GF-D8 (cell line): ENCODE measurements around the gene LBH.
"Not testable (repeated sequence)": the region's sequence is repeated elsewhere in the genome, so short reads cannot be mapped to it uniquely, and the experiment has no call there.

Experiments
- DNase-seq: peaks from one replicate; lab custom pipeline; 2025; lab: John Stamatoyannopoulos, UW

Gene LBH

DNA sequence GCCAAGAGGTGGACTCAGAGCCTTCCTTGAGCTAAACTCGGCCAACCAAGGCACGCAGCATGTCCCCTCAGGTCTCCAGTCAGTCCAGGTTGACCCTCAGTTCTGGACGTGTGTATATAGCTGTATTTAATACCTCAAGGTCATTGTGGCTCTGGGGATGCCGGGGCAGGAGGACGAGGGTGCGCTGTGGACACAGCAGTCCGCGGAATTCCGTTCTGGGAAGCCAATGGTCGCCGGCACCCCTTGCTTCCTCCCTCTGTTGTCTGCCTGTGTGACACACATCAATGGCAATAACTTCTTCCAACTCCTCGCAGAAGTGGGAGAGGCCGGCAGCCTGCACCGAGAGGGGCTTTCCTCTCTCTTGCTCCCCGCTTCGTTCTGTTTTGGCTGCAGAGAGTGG, 27.7 kb downstream of the LBH start:
- DNase-seq, result no peak

DNA sequence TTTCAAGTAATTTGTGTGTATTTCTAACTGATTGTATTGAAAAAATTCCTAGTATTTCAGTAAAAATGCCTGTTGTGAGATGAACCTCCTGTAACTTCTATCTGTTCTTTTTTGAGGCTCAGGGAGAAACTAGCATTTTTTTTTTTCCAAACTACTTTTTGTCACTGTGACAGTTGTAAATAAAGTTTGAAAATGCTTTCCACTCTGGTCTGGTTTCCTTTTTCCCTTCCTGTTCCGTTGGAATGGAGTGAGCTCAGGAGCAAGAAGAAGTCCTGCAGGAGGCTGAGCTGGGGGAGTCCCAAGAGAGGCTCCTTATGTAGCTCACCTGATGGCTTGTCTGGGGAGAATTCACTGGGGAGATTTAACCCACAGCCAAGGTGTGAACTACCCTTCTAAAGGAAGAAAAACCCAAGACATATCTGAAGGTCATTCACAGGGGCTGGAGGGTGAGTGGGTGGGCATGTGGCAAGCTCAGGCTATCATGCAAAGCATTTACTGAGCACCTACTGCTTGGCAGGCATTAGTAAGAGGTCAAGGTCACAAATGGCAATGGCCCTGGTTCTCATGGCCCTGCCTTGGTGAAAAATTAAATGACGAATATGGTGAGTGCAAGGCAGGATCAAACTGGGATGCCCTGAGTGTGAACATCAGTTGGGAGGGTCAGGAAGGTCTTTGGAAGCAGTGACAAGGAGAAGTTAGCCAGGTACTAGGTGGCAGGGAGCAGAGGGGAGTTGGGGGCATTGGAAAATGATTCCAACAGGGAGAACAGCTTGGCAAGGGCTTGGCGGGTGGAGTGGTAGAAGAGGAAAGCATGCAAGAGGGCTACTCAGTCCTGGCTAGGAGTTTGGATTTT, 28.7 kb downstream of the LBH start:
- DNase-seq, result no peak

- no peak for DNase-seq
Measured at GRCh38 chr2:30260941-30261340, 29.6 kb downstream of the LBH start.

DNA sequence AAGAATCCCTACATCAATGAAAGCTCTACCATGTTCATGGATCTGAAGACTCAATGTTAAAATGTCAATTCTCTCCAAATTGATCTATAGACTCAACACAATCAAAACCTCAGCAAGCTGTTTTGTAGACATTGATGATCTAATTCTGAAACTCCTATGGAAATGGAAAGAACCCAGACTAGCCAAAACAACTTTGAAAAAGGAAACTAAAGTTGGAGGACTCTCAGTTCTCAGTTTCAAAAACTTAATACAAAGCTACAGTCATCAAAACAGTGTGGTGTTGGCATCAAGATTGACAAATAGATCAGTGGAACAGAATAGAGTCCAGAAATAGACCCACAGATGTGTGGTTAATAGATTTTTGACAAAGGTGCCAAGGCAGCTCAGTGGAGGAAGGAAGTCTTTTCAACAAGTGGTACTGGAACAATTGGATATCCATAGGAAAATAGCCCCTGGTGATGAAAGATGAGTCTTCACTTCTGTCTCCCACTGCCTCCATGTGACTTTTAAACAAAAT, 30.4 kb downstream of the LBH start:
- DNase-seq, result no peak

DNA sequence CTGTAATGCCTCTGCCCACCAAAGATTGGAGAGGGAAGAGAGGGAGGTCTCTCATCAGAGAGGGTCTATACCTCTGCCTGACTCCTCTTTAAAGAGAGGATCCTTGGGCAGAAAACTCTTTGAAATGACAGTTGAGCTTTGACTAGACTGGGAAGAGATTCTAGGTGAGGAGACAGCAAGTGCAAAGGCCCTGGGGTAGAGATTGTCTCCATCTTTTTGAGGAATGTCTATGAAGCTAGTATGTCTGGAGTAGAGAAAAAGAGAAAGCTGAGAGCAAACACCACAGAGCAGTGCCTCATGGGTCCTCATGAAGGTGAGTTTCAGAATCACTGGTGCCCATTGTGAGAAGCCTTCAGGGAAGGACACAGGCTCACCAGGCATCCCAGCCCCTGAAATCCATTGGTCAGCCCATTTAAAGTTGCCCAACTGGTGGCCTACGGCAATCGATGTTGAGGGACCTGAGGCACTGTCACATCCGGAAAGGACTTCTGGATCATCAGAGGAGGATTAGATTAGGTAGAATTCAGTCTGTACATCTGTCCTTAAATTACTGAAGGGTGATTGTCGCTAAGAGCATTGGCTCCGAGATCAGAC, 31.5 kb downstream of the LBH start:
- no peak for DNase-seq

- DNase-seq, result no peak
Measured at GRCh38 chr2:30264274-30264673, 32.9 kb downstream of the LBH start.

DNA sequence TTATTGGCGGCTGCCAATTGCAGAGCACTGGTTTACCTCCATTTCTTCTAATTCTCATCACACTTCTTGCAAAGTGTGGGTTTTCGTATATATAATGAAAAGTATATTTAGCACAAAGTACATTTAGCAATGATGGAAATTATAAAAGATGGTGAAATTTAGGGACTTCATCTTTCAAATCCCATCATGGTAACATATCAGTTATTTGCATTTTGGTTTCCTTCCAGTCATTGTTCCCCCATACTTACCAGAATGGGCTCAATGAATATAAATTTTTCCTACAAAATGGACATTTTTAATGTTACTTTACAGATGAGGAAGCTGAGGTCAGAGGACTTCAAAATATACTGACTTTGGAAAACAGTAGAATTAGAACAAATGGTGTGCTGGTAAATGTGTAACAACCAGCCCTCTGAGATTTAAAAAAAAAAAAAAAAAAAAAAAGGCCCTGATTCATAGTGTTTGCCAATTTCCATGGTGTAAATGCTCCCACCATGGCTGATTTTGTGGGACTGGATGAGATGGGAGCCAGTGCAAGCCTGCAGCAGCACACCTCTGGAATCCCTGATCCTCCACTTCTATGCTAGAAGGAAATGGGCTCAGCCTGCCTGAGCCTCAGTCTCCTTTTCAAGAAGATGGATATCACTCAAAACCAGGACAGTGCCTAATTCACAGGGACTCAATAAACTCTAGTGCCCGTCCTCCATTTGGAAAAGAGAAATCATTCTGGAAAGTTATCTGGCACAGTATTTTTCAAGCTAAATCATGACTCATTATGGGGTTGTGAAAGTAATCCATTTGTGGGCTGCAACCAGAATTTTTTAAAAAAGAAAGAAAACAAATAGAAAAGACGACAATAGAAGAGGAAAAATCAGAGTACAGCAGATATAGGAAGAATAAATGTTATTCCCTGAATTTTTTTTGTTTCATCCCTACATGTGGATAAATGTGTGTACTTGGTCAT, 34.0 kb downstream of the LBH start:
- DNase-seq, result no peak

DNA sequence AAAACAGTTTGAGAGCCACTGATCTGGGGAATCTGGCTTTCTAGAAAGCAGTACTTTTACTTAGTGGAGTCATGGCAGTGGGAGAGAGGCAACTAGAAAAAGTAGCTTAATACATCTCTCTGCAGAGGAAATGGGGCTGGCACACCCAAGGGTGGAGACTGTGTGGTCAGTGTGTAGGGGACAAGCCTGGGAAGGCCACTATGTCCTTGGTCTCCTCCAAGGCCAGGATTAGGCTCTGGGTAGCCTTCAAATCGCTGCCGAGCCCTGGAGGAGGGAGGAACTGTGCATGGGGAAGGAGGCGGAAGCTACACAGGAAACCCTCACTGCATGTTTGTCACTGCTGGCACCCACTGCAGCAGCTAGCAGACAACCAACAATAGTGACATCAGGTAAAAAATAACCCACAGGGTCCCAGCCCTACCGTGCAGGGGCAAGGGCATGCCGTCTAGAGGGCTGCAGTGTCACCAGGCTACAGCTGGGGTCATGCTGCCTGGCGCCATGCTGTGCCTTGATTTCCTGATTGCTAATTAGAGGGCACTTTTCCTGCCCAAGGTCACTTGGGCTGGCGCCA, 34.8 kb downstream of the LBH start:
- DNase-seq, result no peak

- DNase-seq, result no peak
Measured at GRCh38 chr2:30266705-30267104, 35.4 kb downstream of the LBH start.

- no peak for DNase-seq
Measured at GRCh38 chr2:30267161-30267975, 36.0 kb downstream of the LBH start.

- DNase-seq, result no peak
Measured at GRCh38 chr2:30268296-30268871, 37.0 kb downstream of the LBH start.

DNA sequence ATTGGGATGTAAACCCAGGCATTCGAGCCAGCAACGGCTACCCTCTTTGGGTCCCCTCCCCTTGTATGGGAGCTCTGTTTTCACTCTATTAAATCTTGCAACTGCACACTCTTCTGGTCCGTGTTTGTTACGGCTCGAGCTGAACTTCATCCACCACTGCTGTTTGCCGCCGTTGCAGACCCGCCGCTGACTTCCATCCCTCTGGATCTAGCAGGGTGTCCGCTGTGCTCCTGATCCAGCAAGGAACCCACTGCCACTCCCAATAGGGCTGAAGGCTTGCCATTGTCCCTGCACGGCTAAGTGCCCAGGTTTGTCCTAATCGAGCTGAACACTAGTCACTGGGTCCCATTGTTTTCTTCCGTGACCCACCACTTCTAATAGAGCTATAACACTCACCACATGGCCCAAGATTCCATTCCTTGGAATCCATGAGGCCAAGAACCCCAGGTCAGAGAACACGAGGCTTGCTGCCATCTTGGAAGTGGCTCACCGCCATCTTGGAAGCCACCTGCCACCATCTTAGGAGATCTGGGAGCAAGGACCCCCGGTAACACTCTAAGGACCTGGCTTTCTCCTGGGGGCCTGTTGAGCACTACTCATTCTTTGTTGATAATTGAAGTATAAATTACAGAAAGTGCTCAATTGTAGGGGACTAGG, 37.9 kb downstream of the LBH start:
- DNase-seq, result not testable (repeated sequence)

- DNase-seq, result no peak
Measured at GRCh38 chr2:30269771-30270145, 38.4 kb downstream of the LBH start.

- DNase-seq, result no peak
Measured at GRCh38 chr2:30270166-30270565, 38.8 kb downstream of the LBH start.

DNA sequence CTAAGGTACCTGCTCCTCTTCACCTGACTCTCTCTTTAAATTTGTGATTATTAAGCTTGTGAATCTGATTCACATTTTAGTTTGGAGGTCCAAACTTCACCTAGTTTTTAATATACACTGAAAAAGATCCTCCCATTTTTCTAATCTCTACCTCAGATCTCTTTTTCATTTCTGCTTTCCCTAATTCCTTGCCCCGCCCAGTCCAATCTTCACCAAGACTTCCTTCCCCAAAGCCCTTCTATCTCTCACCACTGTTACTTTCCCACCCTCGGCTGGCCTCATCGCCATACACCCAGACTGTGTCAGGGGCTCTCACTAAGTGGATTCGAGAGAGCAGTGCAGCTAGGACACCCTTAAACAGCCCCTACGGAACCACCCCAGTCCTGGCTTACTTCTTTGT, 40.0 kb downstream of the LBH start:
- no peak for DNase-seq

- no peak for DNase-seq
Measured at GRCh38 chr2:30272286-30272685, 41.0 kb downstream of the LBH start.

- no peak for DNase-seq
Measured at GRCh38 chr2:30272761-30273573, 41.6 kb downstream of the LBH start.

DNA sequence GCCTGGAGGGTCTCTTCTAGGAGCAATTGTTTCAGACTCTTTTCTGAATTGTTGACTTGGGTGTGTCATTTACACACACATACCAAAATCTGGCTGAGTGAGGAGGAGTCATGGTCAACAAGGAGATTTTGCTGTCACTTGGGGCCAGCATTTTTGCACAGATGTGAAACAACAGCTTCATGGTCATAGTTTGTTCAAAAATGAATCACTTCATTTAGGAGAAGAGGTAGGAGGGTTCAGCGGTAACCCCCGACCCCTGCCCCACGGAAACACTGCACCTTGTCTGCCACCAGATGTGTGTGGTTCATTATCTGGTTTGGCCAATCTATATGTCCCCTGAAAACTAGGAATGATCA, 42.2 kb downstream of the LBH start:
- no peak for DNase-seq

- DNase-seq, result no peak
Measured at GRCh38 chr2:30275256-30275655, 43.9 kb downstream of the LBH start.
